ENCODE data around the gene PPM1L. TPM values are rescaled to one million over a fixed set of nuclear protein-coding genes. Genes with fewer than 3 reads are reported as not detected.

Gene PPM1L
- total and polyA plus RNA-seq, 2 donors (not counting 1 experiment from before 2014, with no cell fraction given), result 0.33 to 2.5 TPM

DNA sequence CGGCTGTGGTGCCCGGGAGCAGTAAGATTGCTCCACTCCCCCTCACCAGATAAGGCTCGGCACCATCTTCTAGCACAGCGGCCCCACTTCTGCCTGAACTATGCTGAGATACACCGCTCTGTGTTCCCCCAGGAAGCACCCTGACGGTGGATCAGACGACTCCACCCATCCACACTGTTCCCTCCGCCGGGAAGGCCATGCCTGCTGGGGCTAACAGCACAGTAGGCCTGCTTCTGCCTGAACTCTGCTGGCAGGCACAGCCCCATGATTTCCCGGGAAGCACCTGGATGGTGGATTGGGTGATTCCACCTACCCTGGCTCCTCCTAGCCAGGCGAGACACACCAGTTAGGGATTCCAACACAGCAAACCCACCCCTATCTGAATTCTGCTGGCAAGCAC lies 36.3 kb upstream of the PPM1L start:
- no peak for DNase-seq (ENCODE audit: low read depth in 2 of 2)
- H2AFZ ChIP-seq (ENCODE audit: low read length), result no peak overlapping the region
- H3K4me3 ChIP-seq (replicated peaks in 1 of 4; ENCODE audit: control extremely low read depth in 1 of 4, insufficient read depth in 1 of 4, low read depth in 3 of 4, low read length in 4 of 4), result no peak overlapping the region
- H3K9me3 ChIP-seq (ENCODE audit: control insufficient read depth, insufficient read depth, low read depth, low read length), result no peaks in the 10 kb centered on the region
- no peak overlapping the region for H3K27ac ChIP-seq (ENCODE audit: insufficient read depth, low read length)
- H3K36me3 ChIP-seq (ENCODE audit: control insufficient read depth, insufficient read depth, low read length), result no peaks in the 10 kb centered on the region
- H3K9ac ChIP-seq (ENCODE audit: insufficient read depth, low read length), result no peak overlapping the region
- H3K4me1 ChIP-seq (ENCODE audit: control insufficient read depth, extremely low read depth, insufficient read depth, low read length), result no peaks in the 10 kb centered on the region
- TF ChIP-seq, protein P1, sequence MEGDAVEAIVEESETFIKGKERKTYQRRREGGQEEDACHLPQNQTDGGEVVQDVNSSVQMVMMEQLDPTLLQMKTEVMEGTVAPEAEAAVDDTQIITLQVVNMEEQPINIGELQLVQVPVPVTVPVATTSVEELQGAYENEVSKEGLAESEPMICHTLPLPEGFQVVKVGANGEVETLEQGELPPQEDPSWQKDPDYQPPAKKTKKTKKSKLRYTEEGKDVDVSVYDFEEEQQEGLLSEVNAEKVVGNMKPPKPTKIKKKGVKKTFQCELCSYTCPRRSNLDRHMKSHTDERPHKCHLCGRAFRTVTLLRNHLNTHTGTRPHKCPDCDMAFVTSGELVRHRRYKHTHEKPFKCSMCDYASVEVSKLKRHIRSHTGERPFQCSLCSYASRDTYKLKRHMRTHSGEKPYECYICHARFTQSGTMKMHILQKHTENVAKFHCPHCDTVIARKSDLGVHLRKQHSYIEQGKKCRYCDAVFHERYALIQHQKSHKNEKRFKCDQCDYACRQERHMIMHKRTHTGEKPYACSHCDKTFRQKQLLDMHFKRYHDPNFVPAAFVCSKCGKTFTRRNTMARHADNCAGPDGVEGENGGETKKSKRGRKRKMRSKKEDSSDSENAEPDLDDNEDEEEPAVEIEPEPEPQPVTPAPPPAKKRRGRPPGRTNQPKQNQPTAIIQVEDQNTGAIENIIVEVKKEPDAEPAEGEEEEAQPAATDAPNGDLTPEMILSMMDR (conservative IDR thresholded peaks at IDR 0.05 in 1 of 2, IDR thresholded peaks at IDR 0.05 in 1 of 2; ENCODE audit: low read depth in 1 of 2, low read length in 2 of 2), result no peak
- TF ChIP-seq EZH2 (IDR thresholded peaks at IDR 0.05; ENCODE audit: low read length, missing control alignments), result no peak
- no peaks in the 10 kb centered on the region for H4K20me1 ChIP-seq (ENCODE audit: control insufficient read depth, extremely low read depth, insufficient read depth, low read length)
- H3K27me3 ChIP-seq (ENCODE audit: control insufficient read depth, insufficient read depth, low read length), result no peaks in the 10 kb centered on the region
- H3K4me2 ChIP-seq (ENCODE audit: extremely low read depth, insufficient read depth, low read length), result no peak overlapping the region
- H3K79me2 ChIP-seq (ENCODE audit: control insufficient read depth, insufficient read depth, low read length), result no peaks in the 10 kb centered on the region

DNA sequence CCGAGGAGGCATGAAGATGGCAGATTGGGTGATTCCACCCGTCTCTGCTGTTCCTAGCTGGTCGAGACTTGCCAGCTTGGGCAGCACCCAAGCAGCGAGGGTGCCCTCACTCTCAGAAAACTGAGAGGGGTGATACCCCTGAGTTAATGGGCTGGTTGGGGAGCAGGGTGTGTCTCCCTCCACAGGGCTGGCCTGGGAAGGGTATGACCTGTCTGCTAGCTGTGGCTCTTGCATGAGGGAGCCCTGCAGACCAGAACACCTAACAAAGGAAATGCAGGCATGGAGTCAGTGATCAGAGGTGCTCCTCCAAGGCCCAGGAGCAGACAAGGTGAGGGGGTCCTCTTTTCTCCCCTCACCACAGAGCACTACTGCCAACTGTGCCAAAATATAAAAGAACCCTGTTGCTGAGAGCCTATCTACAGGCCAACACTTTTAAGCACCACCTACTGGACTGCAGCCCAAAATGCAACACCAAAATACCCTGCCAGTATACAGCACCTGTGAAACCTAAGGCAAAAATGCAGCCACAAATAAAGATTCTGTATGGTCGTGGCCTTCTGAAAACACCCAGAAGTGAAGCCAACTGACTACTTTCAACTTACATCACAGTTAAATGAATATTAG lies 35.8 kb upstream of the PPM1L start:
- no peaks in the 10 kb centered on the region for H3K27me3 ChIP-seq (ENCODE audit: control insufficient read depth, insufficient read depth, low read length)
- H3K4me3 ChIP-seq (replicated peaks in 1 of 4; ENCODE audit: control extremely low read depth in 1 of 4, insufficient read depth in 1 of 4, low read depth in 3 of 4, low read length in 4 of 4), result no peak overlapping the region
- TF ChIP-seq, protein P1 (conservative IDR thresholded peaks at IDR 0.05 in 1 of 2, IDR thresholded peaks at IDR 0.05 in 1 of 2; ENCODE audit: low read depth in 1 of 2, low read length in 2 of 2), result no peak
- no peak for TF ChIP-seq EZH2 (IDR thresholded peaks at IDR 0.05; ENCODE audit: low read length, missing control alignments)

DNA sequence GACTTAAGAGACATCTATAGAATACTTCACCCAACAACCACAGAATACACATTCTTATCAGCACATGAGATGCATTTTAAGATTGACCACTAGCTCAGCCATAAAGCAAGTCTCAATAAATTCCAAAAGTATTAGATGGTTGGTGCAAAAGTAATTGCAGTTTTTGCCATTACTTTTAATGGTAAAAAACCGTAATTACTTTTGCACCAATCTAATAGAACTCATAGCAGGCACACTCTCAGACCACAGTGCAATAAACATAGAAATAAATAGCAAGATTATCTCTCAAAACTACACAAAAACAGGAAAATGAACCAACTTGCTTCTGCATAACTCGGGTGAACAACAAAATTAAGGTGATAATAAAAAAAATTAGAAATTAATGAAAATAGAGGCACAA lies 33.7 kb upstream of the PPM1L start:
- DNase-seq (ENCODE audit: low read depth in 2 of 2), result no peak
- TF ChIP-seq, protein P1 (conservative IDR thresholded peaks at IDR 0.05 in 1 of 2, IDR thresholded peaks at IDR 0.05 in 1 of 2; ENCODE audit: low read depth in 1 of 2, low read length in 2 of 2), result no peak
- TF ChIP-seq EZH2 (IDR thresholded peaks at IDR 0.05; ENCODE audit: low read length, missing control alignments), result no peak
- Histone ChIP-seq H3K36me3 (ENCODE audit: control insufficient read depth, insufficient read depth, low read length) (no peaks in the 10 kb centered on the region), H3K79me2 (ENCODE audit: control insufficient read depth, insufficient read depth, low read length) (no peaks in the 10 kb centered on the region), H4K20me1 (ENCODE audit: control insufficient read depth, extremely low read depth, insufficient read depth, low read length) (no peaks in the 10 kb centered on the region), H3K4me3 (replicated peaks in 1 of 4; ENCODE audit: control extremely low read depth in 1 of 4, insufficient read depth in 1 of 4, low read depth in 3 of 4, low read length in 4 of 4) (no peak overlapping the region), H3K4me1 (ENCODE audit: control insufficient read depth, extremely low read depth, insufficient read depth, low read length) (no peaks in the 10 kb centered on the region), H3K27me3 (ENCODE audit: control insufficient read depth, insufficient read depth, low read length) (no peaks in the 10 kb centered on the region), H2AFZ (ENCODE audit: low read length) (no peak overlapping the region), H3K4me2 (ENCODE audit: extremely low read depth, insufficient read depth, low read length) (no peak overlapping the region), H3K27ac (ENCODE audit: insufficient read depth, low read length) (no peak overlapping the region), H3K9ac (ENCODE audit: insufficient read depth, low read length) (no peak overlapping the region), H3K9me3 (ENCODE audit: control insufficient read depth, insufficient read depth, low read depth, low read length) (no peaks in the 10 kb centered on the region)

More for the DNA sequence above, 35.8 kb upstream of the PPM1L start:
- no peak overlapping the region for H3K9ac ChIP-seq (ENCODE audit: insufficient read depth, low read length)
- H4K20me1 ChIP-seq (ENCODE audit: control insufficient read depth, extremely low read depth, insufficient read depth, low read length), result no peaks in the 10 kb centered on the region
- no peaks in the 10 kb centered on the region for H3K4me1 ChIP-seq (ENCODE audit: control insufficient read depth, extremely low read depth, insufficient read depth, low read length)
- H2AFZ ChIP-seq (ENCODE audit: low read length), result no peak overlapping the region
- H3K79me2 ChIP-seq (ENCODE audit: control insufficient read depth, insufficient read depth, low read length), result no peaks in the 10 kb centered on the region
- no peaks in the 10 kb centered on the region for H3K36me3 ChIP-seq (ENCODE audit: control insufficient read depth, insufficient read depth, low read length)
- H3K9me3 ChIP-seq (ENCODE audit: control insufficient read depth, insufficient read depth, low read depth, low read length), result no peaks in the 10 kb centered on the region
- H3K4me2 ChIP-seq (ENCODE audit: extremely low read depth, insufficient read depth, low read length), result no peak overlapping the region
- H3K27ac ChIP-seq (ENCODE audit: insufficient read depth, low read length), result no peak overlapping the region
- DNase-seq (ENCODE audit: low read depth in 2 of 2), result no peak
